Endodermal cell (in vitro differentiated cells): Measurements from ENCODE around the gene DLGAP1. TPM values are rescaled to one million over a fixed set of nuclear protein-coding genes. Genes with fewer than 3 reads are reported as not detected.
A peak's percentile ranks its signal among the peaks of the same experiment; 100 is the strongest.

Source experiments
- DNase-seq: peaks from one replicate; pipeline ENCODE4 v3.0.0-alpha.2; 2017
- H3K27ac ChIP-seq: 2 replicates; pipeline ENCODE4 v1.5.1; 2013; ENCODE audit warnings: mild to moderate bottlenecking, low read depth, low read length, moderate library complexity
- H3K27me3 ChIP-seq: 2 replicates; pipeline ENCODE4 v1.6.1; 2013; ENCODE audit warnings: mild to moderate bottlenecking, low read length, moderate library complexity; ENCODE audit not compliant: insufficient read depth, control insufficient read depth, poor library complexity, severe bottlenecking
- H3K36me3 ChIP-seq: 2 replicates; pipeline ENCODE4 v1.7.0; 2013; ENCODE audit warnings: mild to moderate bottlenecking, low read length, moderate library complexity; ENCODE audit not compliant: control insufficient read depth, insufficient read depth
- H3K4me1 ChIP-seq: one replicate; pipeline ENCODE4 v1.7.0; 2013; ENCODE audit warnings: low read length; ENCODE audit not compliant: control insufficient read depth, insufficient read depth
- H3K4me3 ChIP-seq: 2 replicates; pipeline ENCODE4 v1.5.1; 2013; ENCODE audit warnings: mild to moderate bottlenecking, low read length, moderate library complexity
- H3K9ac ChIP-seq: 2 replicates; pipeline ENCODE4 v1.6.1; 2013; ENCODE audit warnings: mild to moderate bottlenecking, low read length, moderate library complexity; ENCODE audit not compliant: poor library complexity, severe bottlenecking; ENCODE audit errors: extremely low read depth
- H3K9me3 ChIP-seq: 2 replicates; pipeline ENCODE4 v1.6.1; 2013; ENCODE audit warnings: mild to moderate bottlenecking, low read length, moderate library complexity; ENCODE audit not compliant: control insufficient read depth
- H3K27ac Mint-ChIP-seq: 2 replicates; pipeline ENCODE4 v1.8.0; 2020; ENCODE audit warnings: mixed read lengths
- H3K27me3 Mint-ChIP-seq: 2 replicates; pipeline ENCODE4 v1.8.0; 2021; ENCODE audit warnings: mild to moderate bottlenecking, mixed read lengths; ENCODE audit not compliant: insufficient read depth
- H3K36me3 Mint-ChIP-seq: 2 replicates; pipeline ENCODE4 v1.8.0; 2020; ENCODE audit warnings: low read depth, mixed read lengths
- H3K4me1 Mint-ChIP-seq: 2 replicates; pipeline ENCODE4 v1.8.0; 2020; ENCODE audit warnings: mixed read lengths
- H3K4me3 Mint-ChIP-seq: 2 replicates; pipeline ENCODE4 v1.8.0; 2020; ENCODE audit warnings: mild to moderate bottlenecking, moderate library complexity, mixed read lengths
- H3K9me3 Mint-ChIP-seq: 2 replicates; pipeline ENCODE4 v1.8.0; 2020; ENCODE audit warnings: mild to moderate bottlenecking, mixed read lengths
- WGBS, 2 experiments: methylation state at CpG; one replicate each; pipeline versions ENCODE4 v1.1.5 to v1.1.7; 2013; ENCODE audit warnings: missing lambda C conversion rate in 2 of 2, mixed read lengths in 1 of 2; ENCODE audit not compliant: insufficient coverage in 1 of 2, insufficient read length in 1 of 2; 5-methylcytosine and 5-hydroxymethylcytosine counted together
- total RNA-seq, 2 donors: library from RNA; stranded (reverse); fragmentation: NEBNext Ultra II Directional in 1 of 2; extraction: Animal tissue kit (Norgen Biotek cat#: 25700) in 1 of 2; gene quantifications; 2 replicates in 1 of 2; 3 replicates in 1 of 2; pipeline ENCODE4 v1.2.1, GENCODE V29; 2021
- TF ChIP-seq, protein P1 (sequence below): fragments of 200-600 bp; sonication (generic); conservative IDR thresholded peaks from 2 replicates; pipeline ENCODE4 v1.5.0; 2021; ENCODE audit warnings: antibody characterized with exemption, mild to moderate bottlenecking

Gene DLGAP1
- total RNA-seq, 2 donors from 2014 or later = 11.5 to 21.5 TPM

DNA sequence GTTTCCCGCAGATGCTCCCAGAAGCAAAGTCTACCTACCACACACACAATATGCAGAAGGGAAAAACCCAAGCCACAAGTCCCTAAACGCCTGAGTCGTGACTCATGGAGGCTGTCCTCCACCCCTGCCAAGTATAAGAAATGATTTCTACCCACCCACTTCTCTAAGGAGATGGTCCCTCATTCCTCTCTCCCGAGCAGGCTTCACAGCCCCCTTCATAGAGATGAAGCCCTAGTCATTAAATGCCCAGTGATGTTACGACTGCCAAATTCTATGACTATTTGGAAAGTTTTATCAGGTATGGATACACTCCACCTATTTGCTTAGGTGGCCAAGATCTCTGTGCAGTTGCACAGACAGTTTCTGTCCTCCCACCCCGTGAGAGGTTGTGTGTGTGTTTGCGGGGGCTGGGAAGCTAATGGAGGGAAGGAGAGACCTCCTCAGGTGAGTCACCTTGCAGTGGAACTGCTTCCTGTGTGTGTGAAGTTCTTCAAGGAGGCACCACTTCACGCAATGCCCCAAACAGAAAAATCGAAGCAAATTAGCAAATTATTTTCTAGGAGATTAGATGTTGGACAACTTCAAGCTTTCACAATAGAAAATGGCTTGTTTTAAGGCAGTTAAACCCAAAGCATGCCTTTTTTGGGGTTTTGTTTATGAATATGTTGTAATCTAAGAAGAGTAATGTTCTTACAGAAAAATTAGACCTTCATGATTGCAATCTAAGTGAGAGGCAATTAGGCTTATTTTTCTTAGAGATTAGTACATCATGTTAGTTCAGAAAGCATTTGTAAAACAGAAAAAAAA lies 830.0 kb downstream of the DLGAP1 start:
- WGBS, 2 experiments = 47 to 72% methylated on average over 5 to 9 of the region's 9 CpGs
- Histone ChIP-seq H3K4me3 (no peak overlapping the region), H3K4me1 (peaks cover 16% of the 10 kb centered on the region), H3K9me3 (no peaks in the 10 kb centered on the region), H3K9ac (peak overlapping the region; percentile 48), H3K36me3 (no peaks in the 10 kb centered on the region), H3K27me3 (no peaks in the 10 kb centered on the region), H3K27ac (peak overlapping the region; percentile 96)
- H3K27me3 Mint-ChIP-seq = no peaks in the 10 kb centered on the region
- H3K4me3 Mint-ChIP-seq = no peak overlapping the region
- H3K9me3 Mint-ChIP-seq = no peaks in the 10 kb centered on the region
- DNase-seq = peak; percentile 68
- H3K4me1 Mint-ChIP-seq = peaks cover 21% of the 10 kb centered on the region
- peak overlapping the region; percentile 87 for H3K27ac Mint-ChIP-seq
- TF ChIP-seq, protein P1, sequence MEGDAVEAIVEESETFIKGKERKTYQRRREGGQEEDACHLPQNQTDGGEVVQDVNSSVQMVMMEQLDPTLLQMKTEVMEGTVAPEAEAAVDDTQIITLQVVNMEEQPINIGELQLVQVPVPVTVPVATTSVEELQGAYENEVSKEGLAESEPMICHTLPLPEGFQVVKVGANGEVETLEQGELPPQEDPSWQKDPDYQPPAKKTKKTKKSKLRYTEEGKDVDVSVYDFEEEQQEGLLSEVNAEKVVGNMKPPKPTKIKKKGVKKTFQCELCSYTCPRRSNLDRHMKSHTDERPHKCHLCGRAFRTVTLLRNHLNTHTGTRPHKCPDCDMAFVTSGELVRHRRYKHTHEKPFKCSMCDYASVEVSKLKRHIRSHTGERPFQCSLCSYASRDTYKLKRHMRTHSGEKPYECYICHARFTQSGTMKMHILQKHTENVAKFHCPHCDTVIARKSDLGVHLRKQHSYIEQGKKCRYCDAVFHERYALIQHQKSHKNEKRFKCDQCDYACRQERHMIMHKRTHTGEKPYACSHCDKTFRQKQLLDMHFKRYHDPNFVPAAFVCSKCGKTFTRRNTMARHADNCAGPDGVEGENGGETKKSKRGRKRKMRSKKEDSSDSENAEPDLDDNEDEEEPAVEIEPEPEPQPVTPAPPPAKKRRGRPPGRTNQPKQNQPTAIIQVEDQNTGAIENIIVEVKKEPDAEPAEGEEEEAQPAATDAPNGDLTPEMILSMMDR = no peak
- no peaks in the 10 kb centered on the region for H3K36me3 Mint-ChIP-seq

DNA sequence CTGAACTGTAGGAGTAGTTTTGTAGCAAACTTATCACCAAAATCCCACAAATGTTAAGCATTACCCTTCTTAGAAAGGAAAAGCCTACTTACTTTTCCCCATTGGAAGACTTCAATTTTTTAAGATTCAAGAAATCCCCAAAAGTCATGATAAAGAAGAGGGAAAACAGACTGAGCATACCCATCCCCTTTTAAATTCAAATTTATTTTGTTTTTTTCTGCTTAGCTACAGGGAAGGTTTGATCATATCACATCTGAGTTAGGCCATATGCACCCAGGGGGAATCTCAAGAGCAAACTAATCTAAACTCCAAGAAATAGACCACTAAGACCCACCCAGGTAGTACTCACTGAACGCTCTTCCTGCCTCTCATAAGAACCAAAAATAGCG lies 830.6 kb downstream of the DLGAP1 start:
- Mint-ChIP-seq H3K4me3 (peak overlapping the region; percentile 1), H3K27me3 (no peaks in the 10 kb centered on the region)
- 70% methylated on average over 2 of the region's 2 CpGs; no CpG with 5 or more reads in 1 of the 2 experiments for WGBS, 2 experiments

DNA sequence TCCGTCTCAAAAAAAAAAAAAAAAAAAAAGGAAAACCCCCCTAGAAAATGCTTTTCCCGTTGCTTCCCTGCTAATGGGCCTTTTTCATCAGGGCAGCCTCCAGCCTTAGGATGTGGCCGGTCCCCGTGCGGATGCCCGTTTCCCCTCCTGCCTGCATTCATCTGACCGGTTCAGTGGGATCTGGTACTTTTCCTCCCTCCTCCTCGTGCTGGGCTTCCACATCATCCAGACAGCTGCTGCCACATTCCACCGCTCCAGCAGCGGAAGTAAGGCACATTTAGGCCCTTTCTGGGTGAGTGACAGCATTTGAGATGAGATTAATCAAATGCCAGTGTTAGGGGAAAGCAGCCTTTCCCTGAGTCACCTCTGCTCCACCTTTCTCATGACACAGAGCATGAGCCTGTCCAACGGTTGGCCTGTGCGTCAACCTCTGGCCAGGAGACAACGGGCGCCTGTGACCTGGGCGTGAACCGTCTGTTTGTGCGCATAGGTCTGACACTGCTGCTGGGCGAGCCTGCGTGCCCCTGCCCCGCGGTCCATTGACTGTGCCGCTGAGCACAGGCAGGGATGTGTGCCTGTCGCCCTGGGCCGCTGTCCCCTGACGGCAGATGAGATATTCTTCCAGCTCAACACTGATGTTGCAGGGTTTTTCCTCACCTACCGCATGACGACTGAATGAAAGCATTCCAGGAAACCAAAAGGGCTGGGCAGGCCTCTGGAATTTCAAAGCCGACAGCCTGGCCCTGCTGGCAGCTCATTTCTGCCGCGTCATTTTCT lies 831.1 kb downstream of the DLGAP1 start:
- Mint-ChIP-seq H3K4me1 (peaks cover 21% of the 10 kb centered on the region), H3K4me3 (peak overlapping the region; percentile 1), H3K36me3 (no peaks in the 10 kb centered on the region), H3K9me3 (no peaks in the 10 kb centered on the region), H3K27ac (peak overlapping the region; percentile 87), H3K27me3 (no peaks in the 10 kb centered on the region)
- Histone ChIP-seq H3K36me3 (no peaks in the 10 kb centered on the region), H3K9ac (peak overlapping the region; percentile 48), H3K4me1 (peaks cover 16% of the 10 kb centered on the region), H3K4me3 (no peak overlapping the region), H3K27me3 (no peaks in the 10 kb centered on the region), H3K27ac (peak overlapping the region; percentile 96), H3K9me3 (no peaks in the 10 kb centered on the region)
- 40 to 52% methylated on average over 24 to 30 of the region's 30 CpGs for WGBS, 2 experiments
- peak; percentile 87 for DNase-seq
- TF ChIP-seq, protein P1 = no peak

More for the DNA sequence above, 830.6 kb downstream of the DLGAP1 start:
- H3K36me3 ChIP-seq = no peaks in the 10 kb centered on the region
- H3K27me3 ChIP-seq = no peaks in the 10 kb centered on the region
- no peak for DNase-seq
- Mint-ChIP-seq H3K9me3 (no peaks in the 10 kb centered on the region), H3K36me3 (no peaks in the 10 kb centered on the region), H3K27ac (peak overlapping the region; percentile 87), H3K4me1 (peaks cover 21% of the 10 kb centered on the region)
- H3K4me3 ChIP-seq = no peak overlapping the region
- H3K4me1 ChIP-seq = peaks cover 16% of the 10 kb centered on the region
- no peaks in the 10 kb centered on the region for H3K9me3 ChIP-seq
- TF ChIP-seq, protein P1 = no peak
- peak overlapping the region; percentile 96 for H3K27ac ChIP-seq
- peak overlapping the region; percentile 48 for H3K9ac ChIP-seq
